ENCODE results near the gene DUSP6.

The DUSP6 gene

DNA sequence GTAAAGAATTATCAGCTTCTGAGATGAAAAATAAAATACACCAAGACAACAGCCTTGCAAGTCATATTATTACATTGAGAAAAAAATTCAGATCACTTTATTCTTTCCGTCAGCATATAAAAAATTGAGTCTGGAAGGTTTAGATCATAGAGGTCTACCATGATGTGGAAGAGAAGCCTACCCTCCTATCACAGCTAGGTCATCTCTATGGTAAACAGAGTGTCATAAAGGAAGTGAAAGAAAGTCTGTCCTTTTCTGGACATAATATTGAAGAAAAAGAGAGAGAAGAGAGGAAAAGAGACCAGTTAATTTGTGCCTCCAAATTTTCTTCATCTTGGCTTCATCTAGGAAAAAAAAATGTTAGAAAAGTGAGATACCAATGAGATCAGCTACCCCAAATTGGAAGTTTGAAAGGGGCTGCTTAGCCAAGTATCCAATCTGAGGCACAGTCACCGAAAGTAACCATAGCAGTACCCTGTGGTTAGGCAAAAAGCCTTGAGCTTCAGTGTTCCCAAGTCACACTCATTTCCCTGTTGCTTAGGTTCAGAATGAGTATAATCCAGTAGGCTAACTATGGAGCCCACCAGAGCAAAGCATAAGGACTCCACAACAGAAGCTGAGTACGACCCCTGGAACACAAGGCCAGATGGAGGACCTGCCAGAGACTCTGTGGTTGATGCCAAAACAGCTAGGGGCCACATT lies 38.1 kb downstream of the DUSP6 start:
- TF ChIP-seq MYC (IDR thresholded peaks at IDR 0.05; ENCODE audit: low read depth, low read length) (no peak), POLR2A (IDR thresholded peaks at IDR 0.05; ENCODE audit: extremely low read depth, insufficient read length) (no peak)
- TF ChIP-seq, protein P1, sequence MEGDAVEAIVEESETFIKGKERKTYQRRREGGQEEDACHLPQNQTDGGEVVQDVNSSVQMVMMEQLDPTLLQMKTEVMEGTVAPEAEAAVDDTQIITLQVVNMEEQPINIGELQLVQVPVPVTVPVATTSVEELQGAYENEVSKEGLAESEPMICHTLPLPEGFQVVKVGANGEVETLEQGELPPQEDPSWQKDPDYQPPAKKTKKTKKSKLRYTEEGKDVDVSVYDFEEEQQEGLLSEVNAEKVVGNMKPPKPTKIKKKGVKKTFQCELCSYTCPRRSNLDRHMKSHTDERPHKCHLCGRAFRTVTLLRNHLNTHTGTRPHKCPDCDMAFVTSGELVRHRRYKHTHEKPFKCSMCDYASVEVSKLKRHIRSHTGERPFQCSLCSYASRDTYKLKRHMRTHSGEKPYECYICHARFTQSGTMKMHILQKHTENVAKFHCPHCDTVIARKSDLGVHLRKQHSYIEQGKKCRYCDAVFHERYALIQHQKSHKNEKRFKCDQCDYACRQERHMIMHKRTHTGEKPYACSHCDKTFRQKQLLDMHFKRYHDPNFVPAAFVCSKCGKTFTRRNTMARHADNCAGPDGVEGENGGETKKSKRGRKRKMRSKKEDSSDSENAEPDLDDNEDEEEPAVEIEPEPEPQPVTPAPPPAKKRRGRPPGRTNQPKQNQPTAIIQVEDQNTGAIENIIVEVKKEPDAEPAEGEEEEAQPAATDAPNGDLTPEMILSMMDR (IDR thresholded peaks at IDR 0.05; ENCODE audit: low read depth, low read length) = no peak
- TF ChIP-seq, protein P2, sequence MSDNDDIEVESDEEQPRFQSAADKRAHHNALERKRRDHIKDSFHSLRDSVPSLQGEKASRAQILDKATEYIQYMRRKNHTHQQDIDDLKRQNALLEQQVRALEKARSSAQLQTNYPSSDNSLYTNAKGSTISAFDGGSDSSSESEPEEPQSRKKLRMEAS (IDR thresholded peaks at IDR 0.05; ENCODE audit: low read depth, low read length) = no peak
- DNase-seq (ENCODE audit: low read depth) = no peak
- H3K4me3 ChIP-seq (ENCODE audit: low read depth, low read length) = no peak overlapping the region

DNA sequence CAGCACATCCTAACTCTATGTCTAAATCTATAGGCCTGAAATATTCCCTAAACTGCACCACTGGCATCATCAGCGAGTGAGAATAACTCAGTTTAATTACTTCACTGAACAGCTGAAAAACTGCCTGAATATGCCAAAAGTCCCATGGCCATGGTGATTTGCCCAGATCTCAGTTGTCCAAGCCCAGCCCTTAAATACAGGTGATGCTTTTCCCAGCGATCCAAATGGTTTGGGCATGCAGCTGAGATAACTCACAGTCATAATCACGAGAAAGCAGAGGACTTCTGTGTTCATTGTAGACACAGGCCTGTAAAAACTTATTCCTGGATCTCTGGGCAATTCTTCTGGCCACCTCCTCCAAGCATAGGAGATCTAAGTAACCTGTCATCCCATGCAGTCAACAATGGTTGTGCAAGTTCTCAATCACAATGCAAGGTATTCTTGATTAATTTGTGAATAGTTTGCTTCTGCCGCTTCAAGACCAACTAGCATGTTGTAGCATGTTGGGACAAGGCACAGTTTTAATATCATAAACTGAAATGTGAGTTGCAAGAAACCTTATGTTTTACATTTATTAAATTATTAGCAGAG lies 40.5 kb downstream of the DUSP6 start:
- TF ChIP-seq, protein P2 (IDR thresholded peaks at IDR 0.05; ENCODE audit: low read depth, low read length) = no peak
- TF ChIP-seq, protein P1 (IDR thresholded peaks at IDR 0.05; ENCODE audit: low read depth, low read length) = no peak
- TF ChIP-seq POLR2A (IDR thresholded peaks at IDR 0.05; ENCODE audit: extremely low read depth, insufficient read length) (no peak), MYC (IDR thresholded peaks at IDR 0.05; ENCODE audit: low read depth, low read length) (no peak)
- H3K4me3 ChIP-seq (ENCODE audit: low read depth, low read length) = no peak overlapping the region
- DNase-seq (ENCODE audit: low read depth) = no peak

GRCh38 chr12:89309815-89310214 lies 42.5 kb downstream of the DUSP6 start:
- DNase-seq (ENCODE audit: low read depth) = no peak
- H3K4me3 ChIP-seq (ENCODE audit: low read depth, low read length) = no peak overlapping the region

GRCh38 chr12:89309440-89309802 lies 42.9 kb downstream of the DUSP6 start:
- no peak for DNase-seq (ENCODE audit: low read depth)
- TF ChIP-seq, protein P2 (IDR thresholded peaks at IDR 0.05; ENCODE audit: low read depth, low read length) = no peak

More at GRCh38 chr12:89309815-89310214, 42.5 kb downstream of the DUSP6 start:
- TF ChIP-seq, protein P1 (IDR thresholded peaks at IDR 0.05; ENCODE audit: low read depth, low read length) = no peak
- TF ChIP-seq POLR2A (IDR thresholded peaks at IDR 0.05; ENCODE audit: extremely low read depth, insufficient read length) (no peak), MYC (IDR thresholded peaks at IDR 0.05; ENCODE audit: low read depth, low read length) (no peak)
- TF ChIP-seq, protein P2 (IDR thresholded peaks at IDR 0.05; ENCODE audit: low read depth, low read length) = no peak

DNA sequence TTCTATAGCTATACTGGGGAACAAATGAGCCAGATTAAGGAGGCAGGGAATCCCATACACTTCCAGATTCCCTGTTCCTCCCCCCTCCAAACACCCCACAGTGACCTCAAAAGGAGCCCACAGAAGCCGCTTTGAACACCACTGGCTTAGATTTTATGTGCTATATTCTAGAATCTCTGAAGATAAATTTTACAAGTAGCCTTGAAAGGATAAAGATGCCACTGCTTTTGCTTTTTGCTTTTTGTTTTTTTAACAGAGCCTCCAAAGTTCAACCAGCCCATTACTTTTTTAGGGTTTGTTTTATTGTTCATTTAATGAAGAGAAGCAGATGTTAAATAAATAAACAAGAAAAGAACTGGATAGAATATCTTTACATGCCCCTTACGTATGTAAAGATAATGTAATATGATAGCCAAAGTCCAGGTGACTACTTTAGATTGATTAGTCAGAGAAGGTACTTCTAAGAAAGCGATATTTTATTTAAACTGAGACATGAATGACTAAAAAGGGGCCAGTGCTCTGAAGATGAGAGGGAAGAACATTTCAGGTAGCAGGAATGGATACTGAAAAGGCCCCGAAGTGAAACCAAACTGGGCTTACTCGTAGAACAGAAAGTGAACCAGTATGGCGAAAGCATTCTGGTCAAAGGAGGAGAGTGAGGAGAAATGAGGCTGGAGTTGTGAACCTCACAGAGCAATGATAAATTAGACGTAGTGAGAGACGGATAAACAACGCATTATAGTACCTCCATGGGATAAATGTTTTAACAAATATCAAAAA lies 44.6 kb downstream of the DUSP6 start:
- peak; percentile 36 for DNase-seq (ENCODE audit: low read depth)
- TF ChIP-seq POLR2A (IDR thresholded peaks at IDR 0.05; ENCODE audit: extremely low read depth, insufficient read length) = no peak
- TF ChIP-seq MYC (IDR thresholded peaks at IDR 0.05; ENCODE audit: low read depth, low read length) = no peak
- TF ChIP-seq, protein P1 (IDR thresholded peaks at IDR 0.05; ENCODE audit: low read depth, low read length) = no peak
- TF ChIP-seq, protein P2 (IDR thresholded peaks at IDR 0.05; ENCODE audit: low read depth, low read length) = no peak
- no peak overlapping the region for H3K4me3 ChIP-seq (ENCODE audit: low read depth, low read length)

More at GRCh38 chr12:89309440-89309802, 42.9 kb downstream of the DUSP6 start:
- no peak overlapping the region for H3K4me3 ChIP-seq (ENCODE audit: low read depth, low read length)

All from NB4 (cell line).